ENCODE measurements around the gene CGREF1.

The CGREF1 gene

GRCh38 chr2:27136751-27137150 is 17.8 kb upstream of the CGREF1 start:
- no peak overlapping the region for H3K4me3 ChIP-seq (ENCODE audit: low read depth, low read length)
- ChIA-PET POLR2A (interaction anchor here (0.6 kb wide), 1 partner anchor 11 kb away, joined by 3 read pairs; no protein-coding TSS in a partner anchor), CTCF (interaction anchor here (0.8 kb wide), 1 partner anchor 145 kb away, joined by 3 read pairs; no protein-coding TSS in a partner anchor)
- TF ChIP-seq ZNF426 (tag by site-specific recombination; IDR thresholded peaks at IDR 0.05) (no peak), ZNF114 (tag by site-specific recombination; IDR thresholded peaks at IDR 0.05) (no peak), ZNF530 (tag by site-specific recombination; IDR thresholded peaks at IDR 0.05; ENCODE audit: low read depth) (no peak), ZNF48 (tag by site-specific recombination; IDR thresholded peaks at IDR 0.05) (no peak), ZNF398 (tag by site-specific recombination; IDR thresholded peaks at IDR 0.05) (no peak), ZNF449 (tag by site-specific recombination; IDR thresholded peaks at IDR 0.05) (no peak), ZNF169 (tag by site-specific recombination; IDR thresholded peaks at IDR 0.05) (no peak)
- TF ChIP-seq, protein P1, sequence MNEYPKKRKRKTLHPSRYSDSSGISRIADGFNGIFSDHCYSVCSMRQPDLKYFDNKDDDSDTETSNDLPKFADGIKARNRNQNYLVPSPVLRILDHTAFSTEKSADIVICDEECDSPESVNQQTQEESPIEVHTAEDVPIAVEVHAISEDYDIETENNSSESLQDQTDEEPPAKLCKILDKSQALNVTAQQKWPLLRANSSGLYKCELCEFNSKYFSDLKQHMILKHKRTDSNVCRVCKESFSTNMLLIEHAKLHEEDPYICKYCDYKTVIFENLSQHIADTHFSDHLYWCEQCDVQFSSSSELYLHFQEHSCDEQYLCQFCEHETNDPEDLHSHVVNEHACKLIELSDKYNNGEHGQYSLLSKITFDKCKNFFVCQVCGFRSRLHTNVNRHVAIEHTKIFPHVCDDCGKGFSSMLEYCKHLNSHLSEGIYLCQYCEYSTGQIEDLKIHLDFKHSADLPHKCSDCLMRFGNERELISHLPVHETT (tag by site-specific recombination; IDR thresholded peaks at IDR 0.05), result no peak
- no peak overlapping the region for H3K27ac ChIP-seq (ENCODE audit: extremely low read depth, low read depth, low read length)
- H3K9me3 ChIP-seq (ENCODE audit: control insufficient read depth, insufficient read depth, low read depth, low read length), result no peaks in the 10 kb centered on the region
- peaks cover 4 to 14% of the 10 kb centered on the region in 2 experiments; a peak in 1 of 3 replicates for H3K36me3 ChIP-seq (ENCODE audit: control insufficient read depth in 2 of 2, insufficient read depth in 1 of 2, low read length in 2 of 2)
- H3K4me1 ChIP-seq (ENCODE audit: control insufficient read depth, insufficient read depth, low read length), result no peaks in the 10 kb centered on the region

DNA sequence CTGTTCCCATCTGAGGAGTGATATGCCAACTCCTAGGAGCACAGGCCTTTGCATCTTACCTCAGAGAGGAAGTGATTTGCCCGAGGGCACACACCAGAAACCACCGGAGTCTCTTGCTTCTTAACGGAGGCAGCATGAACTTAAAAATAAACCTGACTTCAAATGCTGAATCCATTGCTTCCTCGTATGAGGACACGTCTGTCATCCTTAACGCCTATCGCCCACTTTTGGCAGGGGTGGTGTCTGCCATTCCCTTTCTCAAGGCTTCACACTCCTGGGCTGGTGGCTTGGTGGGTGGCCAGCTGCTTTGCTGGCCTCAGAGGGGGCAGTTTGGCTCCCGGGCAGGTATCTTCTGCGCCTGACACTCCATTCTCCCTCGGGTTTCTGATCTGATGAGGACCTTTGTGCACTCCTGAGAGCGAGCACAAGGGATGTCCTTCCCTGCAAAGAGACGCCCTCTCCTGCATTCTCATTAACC is 16.6 kb upstream of the CGREF1 start:
- Histone ChIP-seq H3K27ac (ENCODE audit: extremely low read depth, low read depth, low read length) (no peak overlapping the region), H3K9me3 (ENCODE audit: control insufficient read depth, insufficient read depth, low read depth, low read length) (no peaks in the 10 kb centered on the region), H3K4me3 (ENCODE audit: low read depth, low read length) (no peak overlapping the region), H3K4me1 (ENCODE audit: control insufficient read depth, insufficient read depth, low read length) (no peaks in the 10 kb centered on the region), H3K36me3 (ENCODE audit: control insufficient read depth in 2 of 2, insufficient read depth in 1 of 2, low read length in 2 of 2) (peaks cover 4 to 26% of the 10 kb centered on the region in 2 experiments; a peak in 2 of 3 replicates)
- ChIA-PET CTCF (interaction anchor here (1.5 to 3.5 kb wide), 2 partner anchors 13 to 41 kb away, joined by 3 to 17 read pairs; partner anchors contain the start of gene ABHD1), POLR2A (interaction anchor here (0.7 to 1.4 kb wide), 2 partner anchors 77 to 243 kb away, joined by 4 to 6 read pairs; partner anchors contain the start of genes ATRAID and SLC5A6)
- TF ChIP-seq MEIS1 (CRISPR knock-in tag; IDR thresholded peaks at IDR 0.05; ENCODE audit: borderline replicate concordance) (no peak), GLIS2 (tag by site-specific recombination; IDR thresholded peaks at IDR 0.05) (no peak), ZNF768 (tag by site-specific recombination; IDR thresholded peaks at IDR 0.05) (no peak)

- Histone ChIP-seq H3K9me3 (ENCODE audit: control insufficient read depth, insufficient read depth, low read depth, low read length) (no peaks in the 10 kb centered on the region), H3K4me3 (ENCODE audit: low read depth, low read length) (no peak overlapping the region), H3K4me1 (ENCODE audit: control insufficient read depth, insufficient read depth, low read length) (no peaks in the 10 kb centered on the region), H3K36me3 (ENCODE audit: control insufficient read depth in 2 of 2, insufficient read depth in 1 of 2, low read length in 2 of 2) (peaks cover 4 to 32% of the 10 kb centered on the region in 2 experiments; a peak in 2 of 3 replicates), H3K27ac (ENCODE audit: extremely low read depth, low read depth, low read length) (no peak overlapping the region)
- ChIA-PET POLR2A (interaction anchor here (1.0 to 3.6 kb wide), 7 partner anchors 11 to 235 kb away, joined by 3 to 34 read pairs (median 4); partner anchors contain the start of genes ABHD1, AGBL5, ATRAID and OST4), CTCF (interaction anchor here (0.7 to 3.5 kb wide), 6 partner anchors 12 to 145 kb away, joined by 3 to 17 read pairs (median 4); partner anchors contain the start of gene ABHD1)
- TF ChIP-seq ZNF473 (tag by site-specific recombination; IDR thresholded peaks at IDR 0.05), result no peak
- no peak for TF ChIP-seq ZNF529 (tag by site-specific recombination; IDR thresholded peaks at IDR 0.05; ENCODE audit: insufficient replicate concordance)
- peak; percentile 43; the same call in 1 of the 2 replicates for TF ChIP-seq ZXDB (tag by site-specific recombination; IDR thresholded peaks at IDR 0.05)
- TF ChIP-seq ZNF335 (tag by site-specific recombination; conservative IDR thresholded peaks at IDR 0.05), result peak; percentile 54; the same call in 1 of the 2 replicates
- 0 out of 2 replicates have a peak, but pooled peaks have one; percentile 18 for TF ChIP-seq EGR2 (tag by site-specific recombination; IDR thresholded peaks at IDR 0.05; ENCODE audit: low read depth)
- TF ChIP-seq KLF7 (tag by site-specific recombination; IDR thresholded peaks at IDR 0.05; ENCODE audit: borderline replicate concordance), result 0 out of 2 replicates have a peak, but pooled peaks have one; percentile 59
- 0 out of 2 replicates have a peak, but pooled peaks have one; percentile 11 for TF ChIP-seq WT1 (tag by site-specific recombination; IDR thresholded peaks at IDR 0.05)
- TF ChIP-seq ZSCAN23 (tag by site-specific recombination; IDR thresholded peaks at IDR 0.05), result no peak
- TF ChIP-seq, protein P2, sequence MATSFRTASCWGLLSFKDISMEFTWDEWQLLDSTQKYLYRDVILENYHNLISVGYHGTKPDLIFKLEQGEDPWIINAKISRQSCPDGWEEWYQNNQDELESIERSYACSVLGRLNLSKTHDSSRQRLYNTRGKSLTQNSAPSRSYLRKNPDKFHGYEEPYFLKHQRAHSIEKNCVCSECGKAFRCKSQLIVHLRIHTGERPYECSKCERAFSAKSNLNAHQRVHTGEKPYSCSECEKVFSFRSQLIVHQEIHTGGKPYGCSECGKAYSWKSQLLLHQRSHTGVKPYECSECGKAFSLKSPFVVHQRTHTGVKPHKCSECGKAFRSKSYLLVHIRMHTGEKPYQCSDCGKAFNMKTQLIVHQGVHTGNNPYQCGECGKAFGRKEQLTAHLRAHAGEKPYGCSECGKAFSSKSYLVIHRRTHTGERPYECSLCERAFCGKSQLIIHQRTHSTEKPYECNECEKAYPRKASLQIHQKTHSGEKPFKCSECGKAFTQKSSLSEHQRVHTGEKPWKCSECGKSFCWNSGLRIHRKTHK (tag by site-specific recombination; IDR thresholded peaks at IDR 0.05), result no peak
- peak; percentile 48 for TF ChIP-seq ZFHX2 (tag by site-specific recombination; conservative IDR thresholded peaks at IDR 0.05)
- TF ChIP-seq ZBTB6 (tag by site-specific recombination; IDR thresholded peaks at IDR 0.05), result 0 out of 2 replicates have a peak, but pooled peaks have one; percentile 19
Measured at GRCh38 chr2:27134781-27135477, 16.0 kb upstream of the CGREF1 start.

Measured in HEK293 (cell line).